Thyroid gland (tissue), 4 donors: ENCODE data around the gene OR2AG1.

Experiments
- CTCF ChIP-seq, 6 experiments: fragments of 200-600 bp in 3 of 6; fragments of 450-650 bp in 3 of 6; sonication (generic) in 3 of 6; IDR thresholded peaks; one replicate each; pipeline ENCODE4 v1.5.1; 2016 to 2019; ENCODE audit warnings: antibody characterized with exemption in 6 of 6, mild to moderate bottlenecking in 2 of 6, inconsistent platforms in 1 of 6, moderate library complexity in 1 of 6
- POLR2A ChIP-seq, 2 donors: fragments of 450-650 bp; IDR thresholded peaks; one replicate each; pipeline ENCODE4 v1.6.1; 2017; ENCODE audit warnings: antibody characterized with exemption in 2 of 2, mild to moderate bottlenecking in 2 of 2, moderate library complexity in 1 of 2

DNA sequence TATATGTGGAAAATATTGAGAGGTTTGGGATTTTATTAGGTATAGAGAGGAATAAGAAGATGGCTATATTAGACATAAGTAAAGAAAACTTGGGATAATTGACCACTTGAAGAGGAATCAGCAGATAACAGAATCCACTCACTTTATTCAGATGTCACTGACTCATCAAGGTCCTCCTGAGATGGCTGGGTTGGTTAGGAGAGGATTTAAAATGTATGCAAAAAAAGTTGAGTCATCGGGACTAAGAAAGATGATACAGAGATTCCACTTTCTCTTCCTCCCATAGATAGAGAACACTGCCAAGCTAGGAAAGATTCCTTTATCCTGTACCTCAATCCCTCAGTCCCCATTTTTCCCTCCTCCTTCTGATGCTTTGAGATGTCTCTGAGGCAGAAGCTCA lies 16.6 kb downstream of the OR2AG1 start, which contains the start of gene OR6A2:
- TF ChIP-seq CTCF (IDR thresholded peaks at IDR 0.05) (no peak), POLR2A (IDR thresholded peaks at IDR 0.05) (no peak)
